ENCODE results near the gene APLP2. TPM values are rescaled to one million over a fixed set of nuclear protein-coding genes. Genes with fewer than 3 reads are reported as not detected.
A peak's percentile ranks its signal among the peaks of the same experiment; 100 is the strongest.
"Not testable (repeated sequence)": the region's sequence is repeated elsewhere in the genome, so short reads cannot be mapped to it uniquely, and the experiment has no call there.

The APLP2 gene
- polyA plus RNA-seq (2013, experiment 1 of 2; ENCODE audit: insufficient read length), result 710 TPM
- polyA plus RNA-seq (2013, experiment 2 of 2; ENCODE audit: insufficient read length), result 720 TPM

- peak; percentile 99 for DNase-seq
These were observed at the start of gene APLP2 for GRCh38 chr11:130069659-130070108. TSS of gene APLP2 (plus strand) at chr11:130069894. CDS start at chr11:130069978, 84 bp downstream.

GRCh38 chr11:130020323-130020722, 49.4 kb upstream of the APLP2 start:
- DNase-seq, result peak; percentile 78

GRCh38 chr11:130021606-130022005, 48.1 kb upstream of the APLP2 start:
- not testable (repeated sequence) for DNase-seq

GRCh38 chr11:130022799-130023198, 46.9 kb upstream of the APLP2 start:
- DNase-seq, result peak; percentile 33

GRCh38 chr11:130023204-130023603, 46.5 kb upstream of the APLP2 start:
- DNase-seq, result peak; percentile 90

GRCh38 chr11:130024361-130024760, 45.3 kb upstream of the APLP2 start:
- peak; percentile 83 for DNase-seq

- DNase-seq, result no peak
These were observed 44.3 kb upstream of the APLP2 start for GRCh38 chr11:130025371-130025770.

- no peak for DNase-seq
These were observed 40.6 kb upstream of the APLP2 start for GRCh38 chr11:130029137-130029536.

GRCh38 chr11:130031056-130031455, 38.6 kb upstream of the APLP2 start:
- no peak for DNase-seq

GRCh38 chr11:130031945-130032344, 37.7 kb upstream of the APLP2 start:
- DNase-seq, result no peak

- DNase-seq, result no peak
These were observed 36.8 kb upstream of the APLP2 start for GRCh38 chr11:130032931-130033330.

- DNase-seq, result no peak
These were observed 35.5 kb upstream of the APLP2 start for GRCh38 chr11:130034236-130034635.

GRCh38 chr11:130037058-130037457, 32.6 kb upstream of the APLP2 start:
- DNase-seq, result peak; percentile 72

GRCh38 chr11:130037881-130038585, 31.7 kb upstream of the APLP2 start:
- DNase-seq, result no peak

GRCh38 chr11:130040281-130040940, 29.3 kb upstream of the APLP2 start:
- no peak for DNase-seq

GRCh38 chr11:130042093-130042591, 27.6 kb upstream of the APLP2 start:
- DNase-seq, result peak; percentile 87

- no peak for DNase-seq
These were observed 26.1 kb upstream of the APLP2 start for GRCh38 chr11:130043575-130043974.

- DNase-seq, result no peak
These were observed 22.6 kb upstream of the APLP2 start for GRCh38 chr11:130047141-130047540.

GRCh38 chr11:130049328-130049771, 20.3 kb upstream of the APLP2 start:
- DNase-seq, result no peak

- DNase-seq, result no peak
These were observed 19.4 kb upstream of the APLP2 start for GRCh38 chr11:130050257-130050656.

GRCh38 chr11:130051082-130051481, 18.6 kb upstream of the APLP2 start:
- no peak for DNase-seq

GRCh38 chr11:130052567-130052966, 17.1 kb upstream of the APLP2 start:
- DNase-seq, result peak; percentile 64

- no peak for DNase-seq
These were observed 14.7 kb upstream of the APLP2 start for GRCh38 chr11:130054966-130055365.

- DNase-seq, result peak; percentile 49
These were observed 14.1 kb upstream of the APLP2 start for GRCh38 chr11:130055617-130056016.
